ENCODE results near the gene PAX7.

PAX7 gene

DNA sequence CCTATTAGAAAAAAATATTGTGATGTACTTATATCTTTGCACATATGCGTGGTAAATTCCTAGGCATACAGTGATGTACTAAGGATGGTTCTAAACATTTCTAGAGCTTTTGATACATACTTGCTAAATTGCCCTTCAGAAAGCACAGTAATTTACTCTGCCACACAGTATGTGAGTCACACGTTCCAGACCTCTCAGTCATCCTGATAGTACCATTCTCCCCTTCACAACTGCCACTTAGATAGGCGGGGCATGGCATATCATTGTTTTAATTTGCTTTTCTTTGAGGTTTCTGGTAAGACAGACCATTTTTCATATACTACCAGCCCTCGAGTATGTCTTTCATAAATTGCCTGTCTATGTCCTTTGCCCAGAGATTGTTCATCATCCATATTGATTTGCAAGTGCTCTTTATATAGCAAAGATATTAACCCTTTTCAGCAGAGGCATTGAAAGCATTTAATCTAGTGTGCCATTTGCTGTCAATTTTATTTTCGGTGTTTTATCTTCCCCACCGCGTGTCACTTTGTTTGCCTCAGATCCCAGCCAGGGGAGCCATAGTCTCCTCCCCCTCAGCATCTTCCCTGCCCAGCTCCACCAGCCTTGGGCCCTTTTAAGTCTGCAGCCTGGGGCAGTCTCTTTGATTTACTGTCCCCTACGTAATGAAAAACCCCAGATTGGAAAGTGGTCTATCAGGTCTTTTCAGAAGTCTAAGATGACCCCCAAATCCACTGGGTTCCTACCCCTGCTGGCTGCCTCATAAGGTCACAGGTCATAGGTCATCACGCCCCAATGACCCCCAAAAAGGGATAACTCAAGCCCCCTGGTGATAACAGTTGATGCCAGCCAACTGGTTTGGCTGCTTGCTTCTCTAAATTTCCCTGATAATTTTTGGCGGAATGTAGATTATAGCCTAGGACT lies 11.8 kb upstream of the PAX7 start:
- DNase-seq (ENCODE audit: low spot score): no peak

DNA sequence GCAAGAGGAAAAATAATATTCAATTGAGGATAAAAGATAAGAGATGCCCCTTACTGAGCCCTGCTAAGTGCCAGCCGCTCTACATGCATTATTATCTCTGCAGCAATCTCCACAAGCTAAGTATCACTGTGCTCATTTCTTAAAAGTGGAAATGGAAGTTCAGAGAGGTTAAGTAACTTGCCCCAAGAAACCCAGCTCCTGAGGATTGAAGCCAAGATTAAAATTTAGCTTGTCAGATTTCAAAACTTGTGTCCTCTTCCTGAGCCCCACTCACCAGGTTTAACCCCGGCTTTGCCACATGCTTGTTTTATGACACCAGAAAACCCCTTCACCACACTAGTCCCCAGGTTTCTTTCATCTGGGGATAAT lies 11.2 kb upstream of the PAX7 start:
- no peak for DNase-seq (ENCODE audit: low spot score)

DNA sequence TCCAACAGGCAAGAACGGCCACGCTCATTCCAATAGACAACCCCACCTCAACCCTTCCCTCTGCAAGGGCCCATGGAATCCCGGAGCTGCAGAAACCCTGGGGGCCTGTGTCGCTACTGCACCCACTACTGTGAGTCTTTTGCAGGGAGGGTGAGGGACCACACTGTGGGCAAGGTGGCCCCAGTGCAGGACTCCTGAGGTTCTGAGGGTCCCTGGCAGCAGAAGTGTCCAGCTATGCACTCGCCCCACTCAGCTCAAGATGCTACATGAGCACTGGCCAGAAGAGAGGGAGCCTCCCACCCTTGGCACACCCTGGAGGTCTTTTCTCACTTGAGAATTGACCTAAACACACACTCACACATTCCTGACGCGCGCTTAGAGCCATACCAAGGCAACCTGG lies 2.1 kb upstream of the PAX7 start:
- no peak for DNase-seq (ENCODE audit: low spot score)

DNA sequence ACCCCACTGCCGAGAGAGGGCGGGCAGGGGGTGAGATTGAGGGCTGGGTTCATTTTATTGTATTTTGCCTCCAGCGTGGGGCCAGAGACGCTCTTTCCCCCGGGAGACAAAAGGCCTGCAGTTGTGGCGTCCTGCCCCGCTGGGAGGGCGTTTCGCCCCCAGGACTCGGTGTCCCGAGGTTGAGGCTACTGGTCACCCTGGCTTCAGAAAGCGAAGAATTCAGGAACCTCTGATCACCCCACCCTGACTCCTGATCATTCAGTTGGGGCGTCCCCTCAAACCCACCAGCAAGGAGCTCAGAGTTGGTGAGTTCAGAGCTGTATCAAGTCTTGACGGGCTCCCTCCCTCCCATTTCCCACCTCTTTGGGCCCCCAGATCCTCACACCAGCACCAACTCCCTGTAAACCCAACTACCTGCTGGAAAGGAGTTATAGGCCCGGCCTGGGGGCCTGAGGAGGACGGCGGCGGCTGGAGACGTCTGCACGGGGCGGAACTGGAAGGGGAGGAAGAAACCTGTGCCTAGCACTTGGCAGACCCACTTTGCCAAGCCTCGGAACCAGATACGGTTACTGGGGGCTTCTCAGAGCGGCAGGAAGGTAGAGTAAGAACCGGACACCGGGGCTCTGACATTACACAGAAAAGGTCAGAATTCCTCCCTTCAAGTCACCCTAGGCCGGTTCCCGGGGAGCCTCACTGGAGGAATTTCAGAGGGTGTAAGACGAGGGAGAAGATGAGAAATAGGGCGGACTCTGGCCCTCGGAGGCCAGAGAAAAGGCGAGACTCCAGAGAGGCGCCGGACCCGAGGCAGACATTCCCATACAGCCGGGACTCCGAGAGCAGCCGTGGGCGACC lies 761 bp upstream of the PAX7 start:
- DNase-seq (ENCODE audit: low spot score): no peak

DNA sequence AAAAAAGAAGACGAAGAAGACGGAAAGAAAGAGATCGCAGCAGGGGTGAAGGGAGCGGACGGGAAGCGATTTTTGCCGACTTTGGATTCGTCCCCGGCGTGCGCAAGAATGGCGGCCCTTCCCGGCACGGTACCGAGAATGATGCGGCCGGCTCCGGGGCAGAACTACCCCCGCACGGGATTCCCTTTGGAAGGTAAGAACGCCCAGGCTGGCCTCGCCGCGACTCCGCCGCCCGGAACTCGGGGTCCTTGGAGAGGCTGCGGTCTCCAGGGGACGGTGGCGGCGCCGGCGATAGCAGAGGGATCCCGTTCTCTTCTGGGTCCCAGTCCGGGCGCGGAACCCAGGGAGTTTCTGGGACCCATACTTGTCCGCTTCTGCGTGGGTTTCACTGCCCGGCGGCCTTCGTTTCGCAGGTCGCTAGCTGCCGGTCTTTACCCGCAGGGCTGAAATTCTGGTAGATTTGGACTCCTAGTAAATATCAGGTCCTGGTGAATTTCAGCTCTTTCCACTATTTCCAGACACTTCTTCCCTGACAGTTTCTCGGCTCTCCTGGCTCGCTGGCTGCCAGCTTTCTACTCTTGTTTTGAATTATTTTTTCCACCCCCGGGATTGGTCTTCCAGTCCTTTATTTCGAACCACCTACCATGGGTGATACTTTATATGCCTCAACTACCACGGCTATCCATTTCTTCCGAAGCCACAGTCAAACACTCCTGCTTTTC lies 1.0 kb downstream of the PAX7 start:
- no peak for DNase-seq (ENCODE audit: low spot score)

DNA sequence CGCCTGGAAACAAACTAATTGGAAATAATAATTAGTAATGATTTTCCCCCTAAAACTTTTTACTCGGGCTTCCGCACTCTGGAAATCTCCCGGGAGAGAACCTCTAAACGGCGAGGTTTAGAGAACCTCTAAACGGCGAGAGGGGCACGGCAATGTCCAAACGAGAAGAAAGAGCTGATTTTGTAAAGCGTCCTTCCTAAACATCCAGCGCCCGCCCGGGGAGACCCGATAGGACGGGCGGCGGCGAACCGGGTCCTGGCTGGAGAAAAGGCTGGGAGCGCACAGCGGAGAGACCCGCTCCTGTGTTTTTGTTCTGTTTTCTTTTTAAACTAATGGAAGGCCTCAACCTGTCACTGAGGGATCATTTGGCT lies 1.6 kb downstream of the PAX7 start:
- no peak for DNase-seq (ENCODE audit: low spot score)

DNA sequence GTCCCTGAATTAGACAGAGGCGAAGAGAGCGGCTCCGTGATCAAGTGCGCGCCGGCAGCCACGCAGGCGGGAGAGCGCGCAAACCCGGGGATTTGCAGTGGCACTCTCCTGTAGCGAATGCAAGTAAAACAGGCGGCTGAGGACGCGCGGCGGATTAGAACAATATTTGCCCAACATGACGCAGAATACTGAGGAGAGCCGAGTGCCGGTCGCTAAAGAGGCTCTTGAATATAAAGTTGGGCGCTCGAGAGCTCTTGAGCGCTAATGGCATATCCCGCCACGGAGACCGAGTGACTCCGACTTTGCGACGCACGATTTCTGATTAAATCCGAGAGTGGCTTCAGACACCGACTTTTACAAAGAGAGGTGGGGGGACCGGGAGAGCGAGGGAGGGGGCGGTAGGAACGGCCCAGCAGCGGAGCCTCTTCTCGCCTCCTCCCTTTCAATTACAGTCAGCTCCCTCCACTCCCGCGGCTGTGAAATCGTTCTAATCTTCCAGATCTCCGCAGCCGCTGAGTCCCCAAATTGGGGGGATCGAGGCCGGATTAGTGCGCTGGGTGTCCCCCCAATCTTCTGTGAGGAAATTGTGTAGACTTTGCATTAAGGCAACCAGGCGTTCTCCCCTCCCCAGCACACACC lies 2.3 kb downstream of the PAX7 start:
- no peak for DNase-seq (ENCODE audit: low spot score)

DNA sequence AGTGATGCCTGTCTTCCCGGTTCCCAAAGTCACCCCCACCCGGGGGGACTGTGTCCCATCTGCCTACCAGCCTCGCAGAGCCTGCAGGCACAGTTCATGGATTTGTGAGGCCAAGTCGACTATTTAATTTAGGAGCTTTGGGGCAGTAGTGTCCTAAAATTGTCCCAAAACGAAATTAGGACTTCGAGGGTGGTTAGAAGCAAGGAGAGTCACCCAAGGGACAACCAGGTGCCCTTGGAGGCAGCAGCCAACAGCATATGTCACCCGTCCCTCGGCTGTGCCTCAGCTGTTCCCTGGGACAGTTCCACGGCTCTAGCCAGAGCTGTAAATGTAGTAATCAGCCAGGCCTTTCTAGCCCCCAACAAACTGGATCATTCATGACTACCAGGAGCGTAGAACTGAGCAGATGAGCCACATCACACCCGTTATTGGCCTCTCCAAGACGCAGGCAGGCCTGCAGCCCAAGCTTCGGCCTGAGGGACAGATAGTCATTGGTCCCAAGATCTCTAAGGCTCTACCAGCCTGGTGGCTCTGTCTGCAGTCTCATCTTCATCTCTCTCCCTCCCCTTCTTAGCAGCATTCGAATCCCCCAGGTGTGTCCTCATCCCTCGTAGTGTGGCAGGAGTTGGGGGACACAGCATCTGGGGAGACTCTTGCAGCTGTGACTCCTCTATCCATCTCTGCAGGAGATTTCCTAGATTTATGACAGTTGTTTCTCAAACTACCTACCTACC lies 2.9 kb downstream of the PAX7 start:
- no peak for DNase-seq (ENCODE audit: low spot score)

DNA sequence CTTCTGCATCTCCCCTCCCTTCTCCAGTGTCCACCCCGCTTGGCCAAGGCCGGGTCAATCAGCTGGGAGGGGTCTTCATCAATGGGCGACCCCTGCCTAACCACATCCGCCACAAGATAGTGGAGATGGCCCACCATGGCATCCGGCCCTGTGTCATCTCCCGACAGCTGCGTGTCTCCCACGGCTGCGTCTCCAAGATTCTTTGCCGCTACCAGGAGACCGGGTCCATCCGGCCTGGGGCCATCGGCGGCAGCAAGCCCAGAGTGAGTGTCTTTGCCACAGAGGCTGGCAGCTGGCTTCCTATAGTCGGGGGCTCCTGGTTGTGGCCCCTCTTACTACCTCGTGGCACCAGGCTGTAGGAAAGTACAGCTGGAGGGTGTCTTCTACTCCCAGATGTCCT lies 3.6 kb downstream of the PAX7 start:
- DNase-seq (ENCODE audit: low spot score): no peak

DNA sequence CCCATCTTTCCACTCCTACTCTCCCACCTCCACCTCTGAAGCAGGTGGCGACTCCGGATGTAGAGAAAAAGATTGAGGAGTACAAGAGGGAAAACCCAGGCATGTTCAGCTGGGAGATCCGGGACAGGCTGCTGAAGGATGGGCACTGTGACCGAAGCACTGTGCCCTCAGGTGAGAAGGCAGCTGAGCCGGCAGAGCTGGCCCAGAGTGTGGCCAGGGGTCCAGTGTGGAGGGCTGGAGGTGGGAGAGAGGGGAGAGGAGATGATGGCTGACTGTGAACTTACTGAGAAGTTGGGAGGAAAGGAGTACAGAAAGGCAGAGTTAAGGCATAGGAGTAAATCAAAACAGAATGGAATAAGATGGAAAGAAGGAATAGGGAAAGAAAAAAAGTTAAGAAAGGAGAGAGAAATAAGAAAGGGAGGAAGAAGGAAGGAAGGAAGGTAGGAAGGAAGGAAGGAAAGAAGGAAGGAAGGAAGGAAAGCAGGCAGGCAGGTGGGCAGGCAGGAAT lies 4.5 kb downstream of the PAX7 start:
- DNase-seq (ENCODE audit: low spot score): no peak

DNA sequence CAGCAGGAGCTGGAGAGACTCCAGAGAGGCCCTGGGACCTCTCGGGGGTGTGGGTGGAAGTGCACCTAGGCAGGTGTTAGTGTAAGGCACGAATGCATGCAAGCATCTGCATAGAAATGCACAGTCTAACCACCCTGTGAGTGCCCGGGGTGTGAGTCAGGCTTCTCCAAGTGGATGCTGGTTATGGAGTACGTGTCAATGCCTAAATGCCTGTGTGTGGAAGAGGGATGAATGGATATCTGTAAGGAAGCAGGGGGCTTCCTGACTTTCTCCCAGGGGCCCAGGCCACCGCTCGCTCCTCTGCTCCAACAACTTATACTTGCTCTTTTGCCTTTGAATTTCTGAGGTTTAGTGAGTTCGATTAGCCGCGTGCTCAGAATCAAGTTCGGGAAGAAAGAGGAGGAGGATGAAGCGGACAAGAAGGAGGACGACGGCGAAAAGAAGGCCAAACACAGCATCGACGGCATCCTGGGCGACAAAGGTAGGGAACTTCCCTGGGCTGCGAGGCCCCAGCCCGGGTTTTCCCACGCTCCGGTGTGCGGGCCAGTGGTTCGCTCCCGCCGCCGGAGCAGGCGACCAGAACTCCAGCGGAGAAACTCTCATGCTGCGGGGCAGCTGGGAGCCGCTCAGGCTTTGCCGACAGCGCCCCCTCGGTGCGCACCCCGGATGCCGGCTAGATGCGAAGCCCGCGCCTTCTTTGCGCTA lies 5.4 kb downstream of the PAX7 start:
- DNase-seq (ENCODE audit: low spot score): no peak

DNA sequence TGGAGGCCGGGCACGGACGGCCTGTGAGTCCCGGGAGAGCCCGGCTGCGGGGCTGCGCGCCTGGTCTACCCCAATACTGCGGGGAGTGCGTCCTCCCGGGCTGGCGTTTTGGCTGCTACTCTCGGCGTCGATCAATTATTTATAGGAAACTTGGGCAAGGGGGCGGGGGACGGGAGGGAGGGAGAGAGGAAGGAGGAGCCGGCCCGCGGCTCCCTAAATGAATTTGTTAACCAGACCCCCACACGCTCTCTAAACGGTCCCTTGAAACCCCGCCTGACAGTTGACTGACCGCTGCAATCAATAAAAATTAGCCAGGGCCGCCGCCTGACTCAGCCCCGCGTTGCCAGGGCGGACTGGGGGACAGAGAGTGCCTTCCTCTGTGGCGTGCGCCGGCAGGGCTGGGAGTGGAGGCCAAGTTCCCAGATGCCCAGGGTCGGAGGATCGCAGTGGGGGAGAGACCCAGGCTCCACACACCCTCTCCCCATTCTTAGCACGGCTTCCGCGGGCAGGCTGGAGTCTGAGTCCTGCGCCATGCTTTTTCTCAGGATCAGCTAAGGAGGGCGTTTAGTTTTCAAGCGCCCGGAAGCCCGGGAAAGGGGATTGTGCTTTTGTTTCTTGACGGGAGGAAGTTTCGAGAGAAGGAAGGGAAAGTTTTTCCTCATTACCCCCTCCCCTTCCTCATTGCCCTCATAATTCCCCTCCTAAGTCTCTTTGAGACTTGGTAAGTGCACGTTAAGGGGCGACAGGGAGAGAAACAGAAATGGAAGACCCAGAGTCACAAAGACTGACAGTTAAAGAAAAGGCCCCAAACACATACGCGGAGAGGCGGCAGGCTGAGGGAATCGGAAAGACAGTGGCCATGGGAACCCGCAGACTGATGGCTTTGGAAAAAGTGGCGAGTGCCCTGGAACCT lies 6.2 kb downstream of the PAX7 start:
- DNase-seq (ENCODE audit: low spot score): no peak

DNA sequence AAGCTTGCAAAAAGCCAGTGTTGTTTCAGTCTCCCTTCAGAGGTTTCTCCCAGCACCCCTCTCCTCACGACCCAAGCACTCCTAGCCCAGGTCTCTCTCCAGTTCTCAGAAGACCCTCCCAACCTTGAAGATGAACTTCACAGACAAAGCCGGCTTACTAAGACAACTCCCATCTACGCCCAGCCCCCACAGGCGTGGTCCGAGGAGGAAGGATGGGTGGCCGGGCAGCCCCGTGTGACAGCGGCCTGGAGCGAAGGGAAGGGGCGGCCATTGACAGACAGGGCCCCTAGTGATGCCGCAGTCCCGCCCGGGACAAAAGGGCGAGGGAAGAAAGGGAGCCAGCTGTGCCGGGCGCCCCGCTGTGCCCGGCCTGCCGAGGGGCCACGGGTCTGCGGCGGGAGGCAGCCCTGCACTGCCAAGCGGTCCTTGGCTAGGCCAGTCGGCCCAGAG lies 6.9 kb downstream of the PAX7 start:
- DNase-seq (ENCODE audit: low spot score): no peak

DNA sequence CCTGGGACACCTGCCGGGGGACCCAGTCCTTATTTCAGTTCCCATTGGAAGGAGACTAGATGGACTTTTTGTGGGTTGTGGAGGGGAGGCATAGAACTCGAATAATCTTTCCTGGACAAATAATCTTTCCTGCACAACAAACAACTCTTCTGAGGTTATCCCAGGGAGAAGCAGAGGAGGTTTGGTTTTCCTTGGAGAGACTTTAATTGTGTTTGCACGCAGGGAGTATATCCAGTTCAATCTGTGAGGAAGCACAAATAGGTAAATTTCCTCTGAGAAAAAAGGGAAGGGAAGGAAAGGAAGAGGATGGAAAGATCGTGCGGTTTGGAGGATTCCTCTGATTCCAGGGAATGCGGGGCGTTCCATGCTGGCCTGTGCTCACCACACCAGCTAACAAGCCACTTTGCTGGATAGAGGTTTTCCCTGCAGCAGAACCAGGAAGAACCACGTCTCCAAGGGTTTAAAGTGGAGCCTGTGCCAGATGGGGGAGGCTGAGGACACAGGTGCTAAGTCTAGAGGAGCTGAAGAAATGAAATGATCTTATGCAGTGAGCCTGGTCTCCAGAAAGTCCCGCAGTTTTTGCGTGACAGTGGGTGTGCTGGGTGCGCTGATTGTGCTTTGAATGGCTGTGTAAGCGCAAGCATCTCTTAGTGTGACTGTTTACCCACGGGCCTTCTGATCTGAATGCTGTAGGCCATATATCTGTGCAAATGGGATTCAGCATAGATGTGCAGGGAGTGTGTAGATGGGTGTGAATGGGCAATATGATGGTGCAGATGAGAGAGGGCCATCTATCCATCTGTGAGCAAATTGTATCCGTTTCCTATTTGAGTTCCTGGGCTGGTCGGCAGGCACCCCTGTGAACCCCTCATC lies 7.6 kb downstream of the PAX7 start:
- no peak for DNase-seq (ENCODE audit: low spot score)

DNA sequence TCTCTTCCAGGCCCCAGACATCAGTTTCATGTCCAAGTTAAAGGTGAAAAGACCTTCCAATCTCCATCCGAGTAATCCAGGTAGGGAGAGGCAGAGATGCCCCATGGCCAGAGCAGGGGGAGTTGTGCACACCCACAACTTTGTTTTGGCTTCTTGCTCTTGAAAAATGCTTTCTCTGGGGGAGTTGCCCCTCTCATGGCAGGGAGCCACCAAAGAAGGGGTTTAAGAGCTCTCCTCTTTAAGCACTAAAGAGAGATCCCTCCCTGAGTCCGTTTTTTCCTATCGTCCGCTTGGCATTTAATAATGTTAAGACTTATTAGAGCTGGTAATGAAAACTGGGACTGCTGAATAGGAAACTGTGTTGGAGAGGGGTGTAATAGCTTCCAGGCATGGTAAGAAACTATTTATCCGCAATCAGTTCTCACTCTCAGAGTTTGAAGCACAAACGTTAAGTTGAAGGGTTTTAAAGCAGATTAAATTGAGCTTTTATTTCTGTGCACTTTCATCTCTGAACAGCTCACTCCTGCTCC lies 8.3 kb downstream of the PAX7 start:
- no peak for DNase-seq (ENCODE audit: low spot score)

DNA sequence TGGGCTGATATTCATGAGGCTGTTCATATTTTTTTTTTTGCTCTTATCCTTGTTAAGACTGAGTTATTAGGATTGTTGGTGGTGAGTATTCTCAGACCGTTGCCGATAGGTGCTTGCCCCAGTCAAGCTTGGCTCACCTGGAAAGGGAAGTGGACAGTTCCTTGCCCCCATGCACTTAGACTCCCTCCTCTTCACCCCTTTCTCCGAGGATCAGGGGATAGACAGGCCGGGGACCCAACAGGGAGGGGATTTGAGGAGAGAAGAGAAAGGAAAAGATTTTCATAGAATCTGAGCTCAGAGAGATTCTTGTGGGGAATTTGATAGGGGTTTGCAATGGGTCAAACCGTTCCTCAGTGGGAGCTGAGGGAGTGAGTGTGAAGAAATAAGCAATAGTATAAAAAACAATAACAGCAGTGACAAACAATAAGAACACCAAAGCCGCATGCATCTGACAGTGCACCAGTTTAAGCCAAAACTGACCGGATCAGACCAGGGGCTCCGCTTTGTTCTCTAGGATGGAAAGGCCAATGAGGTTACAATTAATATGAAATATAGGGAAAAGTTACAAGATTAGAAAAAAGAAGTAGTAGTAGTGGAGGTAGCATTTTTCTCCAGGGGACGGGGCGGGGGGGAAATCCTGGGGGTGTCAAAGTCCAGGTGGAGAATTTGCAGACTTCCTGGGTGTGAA lies 8.9 kb downstream of the PAX7 start:
- no peak for DNase-seq (ENCODE audit: low spot score)
